GM12891 (cell line): ENCODE results near the gene SIGLEC1.

ENCODE experiments used
- DNase-seq: peaks from one replicate; pipeline ENCODE4 v3.0.0; 2011; ENCODE audit warnings: low spot score; ENCODE audit not compliant: insufficient read length
- FAIRE-seq: peaks from 2 replicates; lab custom pipeline; 2011; peaks lifted over from hg19 to GRCh38; lab: Jason Lieb, UNC
- PAX5 ChIP-seq: IDR thresholded peaks from 2 replicates; pipeline ENCODE4 v1.6.1; 2011; ENCODE audit warnings: low read length, moderate library complexity, mild to moderate bottlenecking; ENCODE audit not compliant: insufficient read depth, severe bottlenecking
- POLR2A ChIP-seq: IDR thresholded peaks from 2 replicates; pipeline ENCODE4 v1.6.1; 2011; ENCODE audit warnings: low read depth, low read length, control low read depth
- POLR2AphosphoS5 ChIP-seq: IDR thresholded peaks from 2 replicates; pipeline ENCODE4 v1.6.1; 2011; ENCODE audit warnings: low read depth, low read length, control low read depth
- POU2F2 ChIP-seq: IDR thresholded peaks from 2 replicates; pipeline ENCODE4 v1.6.1; 2011; ENCODE audit warnings: low read depth, mild to moderate bottlenecking, control low read depth, low read length, moderate library complexity
- SPI1 ChIP-seq: IDR thresholded peaks from 2 replicates; pipeline ENCODE4 v1.6.1; 2011; ENCODE audit warnings: low read depth, low read length, control low read depth
- TAF1 ChIP-seq: IDR thresholded peaks from 2 replicates; pipeline ENCODE4 v1.6.1; 2011; ENCODE audit warnings: low read depth, low read length, control low read depth

Gene SIGLEC1

DNA sequence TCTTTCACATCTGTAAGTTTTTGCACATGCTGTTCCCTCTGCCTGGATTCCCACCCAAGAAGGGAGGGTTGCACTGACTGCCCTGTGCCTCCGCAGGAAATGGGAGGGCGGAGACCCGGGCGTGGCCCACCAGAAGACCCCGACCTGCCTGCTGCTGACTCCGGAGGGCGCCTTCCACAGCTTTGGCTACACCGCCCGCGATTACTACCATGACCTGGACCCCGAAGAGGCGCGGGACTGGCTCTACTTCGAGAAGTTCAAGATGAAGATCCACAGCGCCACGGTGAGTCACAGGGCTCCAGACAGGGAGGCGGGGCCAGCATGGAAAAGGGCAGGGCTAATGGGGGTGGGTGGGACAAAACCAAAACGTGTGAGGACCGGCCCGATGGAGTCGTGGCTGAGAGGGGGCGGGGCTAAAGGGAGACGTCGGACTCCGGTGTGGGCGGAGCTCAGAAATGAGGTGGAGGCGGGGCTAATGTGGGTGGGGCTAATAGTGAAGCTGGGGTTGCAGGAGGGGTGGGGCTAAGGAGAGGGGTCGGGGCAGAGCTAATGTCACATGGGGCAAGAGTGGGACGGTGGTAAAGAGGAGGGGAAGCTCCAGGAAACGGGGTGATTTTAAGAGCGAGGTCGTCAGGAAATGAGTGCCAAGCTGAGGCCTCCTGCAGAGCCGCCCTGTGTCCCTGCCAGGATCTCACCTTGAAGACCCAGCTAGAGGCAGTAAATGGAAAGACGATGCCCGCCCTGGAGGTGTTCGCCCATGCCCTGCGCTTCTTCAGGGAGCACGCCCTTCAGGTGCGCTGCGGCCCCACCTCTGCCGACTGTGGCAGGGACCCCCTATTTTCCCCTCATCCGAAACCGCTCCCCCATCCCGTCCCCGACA lies 32.6 kb upstream of the SIGLEC1 start:
- no peak for FAIRE-seq
- TF ChIP-seq POU2F2 (no peak), POLR2AphosphoS5 (no peak), POLR2A (no peak), SPI1 (no peak), PAX5 (no peak), TAF1 (no peak)
- no peak for DNase-seq

GRCh38 chr20:3744037-3744436 lies 31.6 kb upstream of the SIGLEC1 start:
- FAIRE-seq (no peak), DNase-seq (no peak)
- TF ChIP-seq PAX5 = no peak
- no peak for TF ChIP-seq TAF1
- no peak for TF ChIP-seq POLR2AphosphoS5
- TF ChIP-seq SPI1 = no peak
- no peak for TF ChIP-seq POLR2A
- TF ChIP-seq POU2F2 = no peak

GRCh38 chr20:3743251-3743650 lies 30.9 kb upstream of the SIGLEC1 start:
- DNase-seq (no peak), FAIRE-seq (no peak)
- TF ChIP-seq TAF1 (no peak), POLR2A (no peak), PAX5 (no peak), SPI1 (no peak), POLR2AphosphoS5 (no peak), POU2F2 (no peak)

- no peak for FAIRE-seq
- DNase-seq = no peak
- TF ChIP-seq SPI1 (no peak), TAF1 (no peak), PAX5 (no peak), POU2F2 (no peak), POLR2AphosphoS5 (no peak), POLR2A (no peak)
These were observed 29.5 kb upstream of the SIGLEC1 start for GRCh38 chr20:3741836-3742458.

- no peak for FAIRE-seq
- DNase-seq = no peak
- no peak for TF ChIP-seq PAX5
- TF ChIP-seq POLR2A = no peak
- no peak for TF ChIP-seq POU2F2
- TF ChIP-seq TAF1 = no peak
- TF ChIP-seq POLR2AphosphoS5 = no peak
- no peak for TF ChIP-seq SPI1
These were observed 28.4 kb upstream of the SIGLEC1 start for GRCh38 chr20:3740615-3741301.

GRCh38 chr20:3739926-3740451 lies 27.6 kb upstream of the SIGLEC1 start:
- no peak for TF ChIP-seq PAX5
- no peak for TF ChIP-seq TAF1
- FAIRE-seq (no peak), DNase-seq (no peak)

- TF ChIP-seq PAX5 (no peak), SPI1 (no peak), POU2F2 (no peak), TAF1 (no peak), POLR2A (no peak), POLR2AphosphoS5 (no peak)
- FAIRE-seq (no peak), DNase-seq (no peak)
These were observed 26.9 kb upstream of the SIGLEC1 start for GRCh38 chr20:3739054-3739925.

DNA sequence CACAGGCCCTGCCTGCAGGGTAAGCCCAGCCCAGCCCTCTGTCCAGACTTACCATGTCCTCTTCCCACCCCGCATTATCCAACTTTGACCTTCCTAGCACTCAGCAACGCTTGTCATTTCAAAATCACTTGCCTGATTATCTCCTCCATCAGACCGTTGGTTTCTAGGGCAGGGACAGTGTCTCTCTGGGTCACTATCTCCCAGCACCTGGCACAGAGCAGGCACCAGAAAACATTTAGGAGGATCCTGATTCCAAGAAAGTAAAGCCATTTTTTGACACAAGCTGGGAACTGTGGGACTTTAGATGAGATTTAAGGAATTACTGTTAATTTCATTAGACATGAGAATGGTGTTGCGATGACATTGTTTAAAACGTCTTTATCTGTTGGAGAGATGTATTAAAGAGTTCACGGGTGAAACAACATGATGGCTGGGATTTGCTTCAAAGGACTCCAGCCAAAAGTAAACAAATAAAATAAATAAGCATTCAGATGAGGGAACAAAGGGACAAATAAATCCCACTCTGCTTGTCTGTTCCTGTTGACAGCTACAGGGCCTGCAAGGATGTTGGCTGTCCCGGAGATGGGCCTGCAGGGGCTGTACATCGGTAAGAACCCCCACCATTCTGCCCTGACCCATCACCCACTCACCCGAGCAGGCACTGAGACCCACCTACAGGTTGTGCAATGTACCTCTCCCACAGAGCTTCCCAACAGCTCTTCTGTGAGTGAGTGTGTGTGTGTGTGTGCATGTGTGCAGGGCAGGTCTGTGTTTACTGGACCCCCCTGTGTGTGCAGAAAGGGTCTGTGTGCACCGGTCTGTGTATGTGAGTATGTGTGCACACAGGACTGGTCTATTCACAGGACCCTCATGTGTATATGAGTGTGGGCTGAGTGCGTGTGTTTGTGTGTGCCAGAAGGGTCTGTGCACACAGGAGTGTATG lies 26.0 kb upstream of the SIGLEC1 start:
- TF ChIP-seq TAF1 (no peak), POLR2A (no peak), PAX5 (no peak), POLR2AphosphoS5 (no peak), POU2F2 (no peak), SPI1 (no peak)
- no peak for DNase-seq
- no peak for FAIRE-seq
